Measurements from ENCODE around the gene PKP4. TPM values are rescaled to one million over a fixed set of nuclear protein-coding genes. Genes with fewer than 3 reads are reported as not detected.

PKP4 gene
- total RNA-seq, 1 experiment from 2014 or later, result 52.0 TPM

DNA sequence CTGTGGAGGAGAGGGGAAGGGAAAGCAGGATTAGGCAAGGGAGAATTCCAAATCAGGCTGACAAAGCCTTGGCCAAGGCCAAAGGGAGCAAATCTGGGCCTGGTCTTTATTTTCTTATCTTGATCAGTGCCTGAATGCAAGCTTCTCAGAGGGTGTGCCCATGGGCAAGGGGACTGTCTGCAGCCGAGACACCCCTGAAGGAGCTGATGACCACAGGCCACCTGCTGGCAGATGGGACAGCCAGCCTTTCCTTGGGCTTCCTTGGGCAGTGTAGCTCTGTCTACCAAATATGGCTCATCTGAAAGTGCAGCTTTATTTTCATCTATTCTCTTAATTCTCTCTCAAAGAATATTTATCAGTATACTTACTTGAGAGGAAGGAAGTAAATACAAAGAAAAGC is 117.0 kb downstream of the PKP4 start:
- no peak overlapping the region for H3K23ac ChIP-seq (ENCODE audit: insufficient read length, low read depth, low read length)
- H3K27me3 ChIP-seq (ENCODE audit: insufficient read depth, low read length), result no peaks in the 10 kb centered on the region
- H4K20me1 ChIP-seq (ENCODE audit: control insufficient read depth, insufficient read depth, insufficient read length), result no peaks in the 10 kb centered on the region
- H2BK120ac ChIP-seq (ENCODE audit: low read depth, low read length, poor library complexity, severe bottlenecking), result no peak overlapping the region
- H3K79me2 ChIP-seq (ENCODE audit: insufficient read depth, low read length), result no peaks in the 10 kb centered on the region
- H3K27ac Mint-ChIP-seq, result peak overlapping the region in 1 of 3 experiments; percentile 28; a peak in 1 of 7 replicates
- H3K36me3 Mint-ChIP-seq (ENCODE audit: insufficient read depth in 1 of 3, low read depth in 3 of 3), result no peaks in the 10 kb centered on the region
- TF ChIP-seq, protein P1, sequence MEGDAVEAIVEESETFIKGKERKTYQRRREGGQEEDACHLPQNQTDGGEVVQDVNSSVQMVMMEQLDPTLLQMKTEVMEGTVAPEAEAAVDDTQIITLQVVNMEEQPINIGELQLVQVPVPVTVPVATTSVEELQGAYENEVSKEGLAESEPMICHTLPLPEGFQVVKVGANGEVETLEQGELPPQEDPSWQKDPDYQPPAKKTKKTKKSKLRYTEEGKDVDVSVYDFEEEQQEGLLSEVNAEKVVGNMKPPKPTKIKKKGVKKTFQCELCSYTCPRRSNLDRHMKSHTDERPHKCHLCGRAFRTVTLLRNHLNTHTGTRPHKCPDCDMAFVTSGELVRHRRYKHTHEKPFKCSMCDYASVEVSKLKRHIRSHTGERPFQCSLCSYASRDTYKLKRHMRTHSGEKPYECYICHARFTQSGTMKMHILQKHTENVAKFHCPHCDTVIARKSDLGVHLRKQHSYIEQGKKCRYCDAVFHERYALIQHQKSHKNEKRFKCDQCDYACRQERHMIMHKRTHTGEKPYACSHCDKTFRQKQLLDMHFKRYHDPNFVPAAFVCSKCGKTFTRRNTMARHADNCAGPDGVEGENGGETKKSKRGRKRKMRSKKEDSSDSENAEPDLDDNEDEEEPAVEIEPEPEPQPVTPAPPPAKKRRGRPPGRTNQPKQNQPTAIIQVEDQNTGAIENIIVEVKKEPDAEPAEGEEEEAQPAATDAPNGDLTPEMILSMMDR (conservative IDR thresholded peaks at IDR 0.05), result no peak
- H2BK20ac ChIP-seq (ENCODE audit: low read depth, low read length, poor library complexity, severe bottlenecking), result no peak overlapping the region
- H3K9me3 ChIP-seq (ENCODE audit: control insufficient read depth, low read depth, low read length), result no peaks in the 10 kb centered on the region
- H4K5ac ChIP-seq (ENCODE audit: insufficient read length, low read depth, low read length), result no peak overlapping the region
- H3K23me2 ChIP-seq (ENCODE audit: insufficient read length, low read depth, low read length, poor library complexity, severe bottlenecking), result no peaks in the 10 kb centered on the region
- no peak overlapping the region for H3K18ac ChIP-seq (ENCODE audit: insufficient read length, low read depth, low read length)
- no peak overlapping the region for H3K4me3 Mint-ChIP-seq
- H3K27ac ChIP-seq (ENCODE audit: insufficient read length, low read depth, low read length), result no peak overlapping the region
- H3K4me1 ChIP-seq (ENCODE audit: insufficient read depth, low read length), result no peaks in the 10 kb centered on the region
- no peak overlapping the region for H3K14ac ChIP-seq (ENCODE audit: insufficient read depth, low read length)
- no peaks in the 10 kb centered on the region for H3K9me3 Mint-ChIP-seq
- no peak overlapping the region for H2AK5ac ChIP-seq (ENCODE audit: insufficient read length, low read length)
- no peaks in the 10 kb centered on the region for H3K79me1 ChIP-seq (ENCODE audit: insufficient read depth, low read depth, low read length, poor library complexity, severe bottlenecking)
- WGBS (ENCODE audit: extremely low coverage, insufficient read length, low lambda C conversion rate), result no CpG with 5 or more reads among the region's 1 CpG
- DNase-seq, result peak; percentile 30
- H4K8ac ChIP-seq (replicated peaks; ENCODE audit: insufficient read length, low read depth, low read length), result no peak overlapping the region
- no peak overlapping the region for H2AFZ ChIP-seq (ENCODE audit: low read length)
- H3K4ac ChIP-seq (ENCODE audit: low read depth, low read length), result no peak overlapping the region
- no peak overlapping the region for H3K56ac ChIP-seq (ENCODE audit: insufficient read length, low read depth, low read length)
- H3K27me3 Mint-ChIP-seq (ENCODE audit: low read depth), result no peaks in the 10 kb centered on the region
- no peak overlapping the region for H2BK12ac ChIP-seq (ENCODE audit: insufficient read length, low read depth, low read length)
- no peak overlapping the region for H2BK15ac ChIP-seq (ENCODE audit: low read depth, low read length)
- H3K9ac ChIP-seq (ENCODE audit: extremely low read depth, insufficient read length, low read length), result no peak overlapping the region
- peaks cover 7 to 13% of the 10 kb centered on the region in 2 experiments for H3K4me1 Mint-ChIP-seq
- no peak overlapping the region for H2BK5ac ChIP-seq (ENCODE audit: insufficient read length, low read length)
- H3K4me2 ChIP-seq (ENCODE audit: insufficient read depth, insufficient read length, low read length), result no peak overlapping the region
- no peak overlapping the region for H3T11ph ChIP-seq (ENCODE audit: low read length)
- H4K91ac ChIP-seq (ENCODE audit: insufficient read length, low read depth, low read length), result no peak overlapping the region
